Transverse colon (tissue), 4 donors: ENCODE measurements around the gene PKP4. TPM values are rescaled to one million over a fixed set of nuclear protein-coding genes. Genes with fewer than 3 reads are reported as not detected.

ENCODE experiments used
- DNase-seq: peaks from one replicate; pipeline ENCODE4 v3.0.0-alpha.2; 2019
- H3K27ac ChIP-seq, 4 donors: fragments of 200-600 bp; sonication (generic); 2 replicates each; pipeline ENCODE4 v1.5.1; 2016 to 2018; ENCODE audit warnings: inconsistent platforms in 4 of 4
- H3K27me3 ChIP-seq: fragments of 200-600 bp; sonication (generic); 2 replicates; pipeline ENCODE4 v1.5.1; 2017; ENCODE audit warnings: inconsistent platforms
- H3K36me3 ChIP-seq, 4 donors: fragments of 200-600 bp; sonication (generic); 2 replicates each; pipeline ENCODE4 v1.5.1; 2017 to 2019; ENCODE audit warnings: inconsistent platforms in 4 of 4
- H3K4me1 ChIP-seq, 4 donors: fragments of 200-600 bp; sonication (generic); 2 replicates each; pipeline ENCODE4 v1.5.1; 2017 to 2020; ENCODE audit warnings: inconsistent platforms in 4 of 4
- H3K4me3 ChIP-seq, 4 donors: fragments of 200-600 bp; sonication (generic); 1 replicate in 1 of 4; 2 replicates in 3 of 4; pipeline versions ENCODE4 v1.5.1 to v1.6.1; 2017 to 2019; ENCODE audit warnings: inconsistent platforms in 4 of 4
- H3K9me3 ChIP-seq, 2 donors: fragments of 200-600 bp; sonication (generic); 2 replicates each; pipeline ENCODE4 v1.5.1; 2017 to 2019; ENCODE audit warnings: inconsistent platforms in 2 of 2
- CTCF ChIP-seq, 5 experiments: fragments of 200-600 bp in 3 of 5; fragments of 450-650 bp in 2 of 5; sonication (generic) in 3 of 5; IDR thresholded peaks; 1 replicate in 2 of 5; 2 replicates in 3 of 5; pipeline ENCODE4 v1.5.1; 2016 to 2017; ENCODE audit warnings: antibody characterized with exemption in 5 of 5, inconsistent platforms in 3 of 5, mild to moderate bottlenecking in 2 of 5, moderate library complexity in 1 of 5
- EP300 ChIP-seq: sonication (generic); formaldehyde crosslinking; IDR thresholded peaks from one replicate; pipeline ENCODE4 v1.6.1; 2017; ENCODE audit warnings: antibody characterized with exemption, low read depth
- POLR2A ChIP-seq: fragments of 450-650 bp; IDR thresholded peaks from one replicate; pipeline ENCODE4 v1.6.1; 2016; ENCODE audit warnings: antibody characterized with exemption, mild to moderate bottlenecking, moderate library complexity
- POLR2AphosphoS5 ChIP-seq, 3 donors: sonication (generic); formaldehyde crosslinking; IDR thresholded peaks; one replicate each; pipeline ENCODE4 v1.6.1; 2016; ENCODE audit warnings: antibody characterized with exemption in 3 of 3
- WGBS, 2 donors: methylation state at CpG; one replicate each; pipeline ENCODE4 v1.1.5; 2018; ENCODE audit warnings: low coverage in 1 of 2; 5-methylcytosine and 5-hydroxymethylcytosine counted together
- in situ Hi-C, 4 donors: fragments of 200-750 bp; cut with MboI; loops; one replicate each; pipeline versions ENCODE4 v1.15.0 to v1.15.1; 2017; ENCODE audit warnings: low sequenced_read_pairs in 3 of 4, low pct_ligation_motif_present in 1 of 4, low pct_unique_long_range_greater_than_20kb in 1 of 4
- intact Hi-C: fragments of 100-400 bp; cut with DNase I; formaldehyde crosslinking; loops from one replicate; pipeline ENCODE4 v1.15.1; 2023; ENCODE audit warnings: low total_unique reads
- total RNA-seq, 4 donors: library from RNA; depleted of rRNA; stranded (reverse); fragments of >200 nt; gene quantifications; one replicate each; pipeline ENCODE4 v1.1.0, GENCODE V29; 2016

Gene PKP4
- total RNA-seq, 4 donors from 2014 or later: 28.1 to 70.3 (median 58.3) TPM

DNA sequence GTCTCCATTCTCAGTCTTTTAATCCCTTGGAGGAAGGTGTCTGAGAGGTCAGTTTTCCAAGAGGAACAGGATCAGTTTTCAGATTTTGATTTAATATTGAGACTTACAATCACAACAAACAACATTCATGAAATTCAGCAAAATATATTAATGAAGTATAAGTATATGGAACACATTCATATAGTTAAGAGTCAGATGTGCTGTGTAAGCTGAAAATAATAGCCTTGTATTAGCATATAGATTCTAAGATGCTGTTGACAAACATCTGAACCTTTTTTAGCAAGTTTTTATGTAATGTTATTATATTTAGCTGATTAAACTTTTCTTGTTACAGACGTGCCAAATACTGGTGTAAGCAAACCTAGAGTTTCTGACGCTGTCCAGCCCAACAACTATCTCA lies 163.9 kb downstream of the PKP4 start:
- Histone ChIP-seq H3K4me1 (no peaks in the 10 kb centered on the region), H3K27ac (no peak overlapping the region), H3K27me3 (no peaks in the 10 kb centered on the region), H3K9me3 (no peaks in the 10 kb centered on the region), H3K4me3 (no peak overlapping the region), H3K36me3 (peaks cover 0 to 8% (median 0%) of the 10 kb centered on the region in 4 donors)
- 87 to 92% methylated on average over 2 of the region's 2 CpGs for WGBS, 2 donors
- in situ Hi-C loops: no loop called here
- no peak for DNase-seq
- TF ChIP-seq POLR2AphosphoS5 (IDR thresholded peaks at IDR 0.05) (no peak), EP300 (no peak), POLR2A (no peak), CTCF (IDR thresholded peaks at IDR 0.05) (no peak)
- intact Hi-C loops: no loop called here

DNA sequence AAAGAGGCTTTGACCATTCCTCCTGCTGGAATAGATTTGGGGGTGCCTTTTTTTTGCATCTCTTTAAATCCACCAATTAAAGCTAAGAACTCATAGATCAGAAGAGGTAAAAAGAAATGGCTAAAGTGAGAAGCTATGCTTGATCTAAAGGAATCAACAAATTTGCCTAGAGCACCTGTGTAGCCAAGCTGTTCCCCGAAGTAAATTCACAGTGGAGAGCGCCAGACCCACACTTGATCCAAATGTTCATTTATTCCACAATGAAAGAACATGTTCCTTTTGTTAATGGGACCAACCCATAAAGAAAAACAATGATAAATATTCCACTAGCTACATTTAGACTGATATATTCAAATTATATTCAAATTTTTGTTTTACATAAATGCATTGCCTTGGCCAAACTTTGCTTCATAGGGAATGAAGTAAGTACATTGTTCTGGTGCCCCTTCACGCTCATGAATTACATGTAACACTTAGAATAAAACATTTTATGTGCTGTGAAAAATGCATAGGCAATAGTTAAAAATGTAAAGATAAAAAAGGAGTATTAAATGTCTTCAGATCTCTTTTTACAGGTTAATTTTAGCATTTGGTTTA lies 167.4 kb downstream of the PKP4 start:
- 93 to 95% methylated on average over 1 to 3 of the region's 3 CpGs for WGBS, 2 donors
- no peak overlapping the region for H3K27ac ChIP-seq
- H3K27me3 ChIP-seq: no peaks in the 10 kb centered on the region
- no peak for DNase-seq
- in situ Hi-C loops: no loop called here
- H3K9me3 ChIP-seq: no peaks in the 10 kb centered on the region
- intact Hi-C loops: no loop called here
- no peaks in the 10 kb centered on the region for H3K4me1 ChIP-seq
- peaks cover 0 to 8% (median 0%) of the 10 kb centered on the region in 4 donors for H3K36me3 ChIP-seq
- TF ChIP-seq CTCF (IDR thresholded peaks at IDR 0.05): no peak
- no peak for TF ChIP-seq EP300
- TF ChIP-seq POLR2AphosphoS5 (IDR thresholded peaks at IDR 0.05): no peak
- TF ChIP-seq POLR2A: no peak
- no peak overlapping the region for H3K4me3 ChIP-seq

- Histone ChIP-seq H3K36me3 (peaks cover 0 to 8% (median 0%) of the 10 kb centered on the region in 4 donors), H3K4me1 (no peaks in the 10 kb centered on the region), H3K27me3 (no peaks in the 10 kb centered on the region), H3K9me3 (no peaks in the 10 kb centered on the region), H3K27ac (no peak overlapping the region), H3K4me3 (no peak overlapping the region)
- in situ Hi-C loops: no loop called here
- 97% methylated on average over 19 of the region's 19 CpGs; no CpG with 5 or more reads in 1 of the 2 donors for WGBS, 2 donors
- DNase-seq: no peak
- TF ChIP-seq CTCF (IDR thresholded peaks at IDR 0.05): no peak
- TF ChIP-seq POLR2AphosphoS5 (IDR thresholded peaks at IDR 0.05): no peak
- TF ChIP-seq EP300: no peak
- TF ChIP-seq POLR2A: no peak
- intact Hi-C loops: no loop called here
These were observed 168.2 kb downstream of the PKP4 start for GRCh38 chr2:158624961-158625360.

- no peaks in the 10 kb centered on the region for H3K4me1 ChIP-seq
- DNase-seq: no peak
- WGBS, 2 donors: 81 to 82% methylated on average over 5 of the region's 5 CpGs
- peaks cover 0 to 8% (median 1%) of the 10 kb centered on the region in 4 donors for H3K36me3 ChIP-seq
- no peaks in the 10 kb centered on the region for H3K27me3 ChIP-seq
- intact Hi-C loops: no loop called here
- in situ Hi-C loops: no loop called here
- H3K9me3 ChIP-seq: no peaks in the 10 kb centered on the region
- H3K4me3 ChIP-seq: no peak overlapping the region
- TF ChIP-seq EP300: no peak
- no peak for TF ChIP-seq POLR2AphosphoS5 (IDR thresholded peaks at IDR 0.05)
- TF ChIP-seq POLR2A: no peak
- no peak for TF ChIP-seq CTCF (IDR thresholded peaks at IDR 0.05)
- no peak overlapping the region for H3K27ac ChIP-seq
These were observed 172.4 kb downstream of the PKP4 start for GRCh38 chr2:158629116-158629515.
